ENCODE results near the gene OMP.

OMP gene

DNA sequence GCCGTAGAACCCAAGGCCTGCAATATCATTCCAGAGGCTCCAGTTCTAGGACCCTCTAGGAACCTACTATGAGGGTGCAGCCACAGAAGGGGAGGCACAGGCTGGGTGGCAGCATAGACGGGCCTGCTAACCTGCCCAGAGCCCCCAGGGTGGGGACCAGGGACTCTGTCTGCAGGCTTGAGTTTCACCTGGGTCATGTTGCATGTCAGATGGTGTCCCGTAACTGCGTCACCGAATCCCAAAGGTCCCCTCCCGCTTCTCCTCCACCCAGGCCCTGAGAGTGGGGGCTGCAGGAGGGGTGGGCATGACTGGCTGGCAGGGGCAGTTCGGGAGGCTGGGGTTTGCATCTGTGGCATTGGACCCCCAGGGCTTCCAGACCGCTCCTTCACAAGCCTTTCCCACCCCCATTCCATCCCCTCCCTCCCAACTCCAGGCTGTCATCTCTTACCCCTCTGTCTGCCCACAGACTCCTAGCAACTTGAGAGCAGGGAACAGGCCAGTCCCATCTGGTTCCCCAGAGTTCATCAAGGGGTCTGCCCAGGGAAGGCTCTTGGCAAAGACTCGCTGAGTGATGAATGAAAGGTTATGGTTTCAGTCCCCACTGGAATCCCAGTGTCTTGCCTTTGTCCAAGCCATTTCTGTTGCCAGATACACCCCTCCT is 41.7 kb downstream of the OMP start:
- no peak for DNase-seq

- DNase-seq, result no peak
Measured at GRCh38 chr11:77144857-77145428, 42.3 kb downstream of the OMP start.

DNA sequence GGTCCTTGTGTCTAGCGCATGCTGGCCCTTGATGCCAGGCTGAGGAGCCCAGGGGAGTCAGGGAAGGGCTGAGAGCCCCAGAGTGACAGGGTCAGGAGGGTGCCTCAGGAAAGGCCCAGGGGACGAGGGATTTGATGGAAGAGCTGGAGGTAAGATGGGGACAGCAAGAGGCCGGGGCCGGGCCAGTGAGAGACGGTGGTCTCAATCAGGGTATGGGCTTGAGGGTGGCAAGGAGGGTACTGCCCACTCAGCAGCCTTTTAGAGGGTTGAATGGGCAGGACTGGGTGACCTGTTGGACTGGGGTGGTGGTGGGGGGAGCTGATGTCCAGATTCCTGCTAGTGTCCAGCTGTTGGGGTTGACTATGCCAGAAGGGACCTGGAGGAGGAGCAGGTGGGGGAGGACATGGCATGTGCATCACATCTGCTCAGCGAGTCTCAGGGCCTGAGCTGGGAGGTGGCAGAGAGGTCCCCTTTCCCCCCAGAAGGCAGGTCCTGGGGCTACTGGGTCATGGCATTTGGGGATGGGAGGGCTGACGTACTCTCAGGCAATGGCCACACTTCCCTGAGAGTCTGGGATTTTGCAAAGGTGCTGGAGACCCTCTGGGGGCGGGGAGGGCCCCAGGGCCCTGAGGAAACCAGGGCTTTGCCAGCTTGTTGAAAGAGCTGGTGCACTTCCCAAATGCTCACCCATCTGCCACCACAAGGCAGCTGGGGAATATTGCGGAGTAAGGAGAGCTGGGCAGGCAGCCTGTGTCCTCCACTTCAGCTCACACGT is 43.8 kb downstream of the OMP start:
- DNase-seq, result no peak

GRCh38 chr11:77147036-77147315 is 44.3 kb downstream of the OMP start:
- DNase-seq, result no peak

DNA sequence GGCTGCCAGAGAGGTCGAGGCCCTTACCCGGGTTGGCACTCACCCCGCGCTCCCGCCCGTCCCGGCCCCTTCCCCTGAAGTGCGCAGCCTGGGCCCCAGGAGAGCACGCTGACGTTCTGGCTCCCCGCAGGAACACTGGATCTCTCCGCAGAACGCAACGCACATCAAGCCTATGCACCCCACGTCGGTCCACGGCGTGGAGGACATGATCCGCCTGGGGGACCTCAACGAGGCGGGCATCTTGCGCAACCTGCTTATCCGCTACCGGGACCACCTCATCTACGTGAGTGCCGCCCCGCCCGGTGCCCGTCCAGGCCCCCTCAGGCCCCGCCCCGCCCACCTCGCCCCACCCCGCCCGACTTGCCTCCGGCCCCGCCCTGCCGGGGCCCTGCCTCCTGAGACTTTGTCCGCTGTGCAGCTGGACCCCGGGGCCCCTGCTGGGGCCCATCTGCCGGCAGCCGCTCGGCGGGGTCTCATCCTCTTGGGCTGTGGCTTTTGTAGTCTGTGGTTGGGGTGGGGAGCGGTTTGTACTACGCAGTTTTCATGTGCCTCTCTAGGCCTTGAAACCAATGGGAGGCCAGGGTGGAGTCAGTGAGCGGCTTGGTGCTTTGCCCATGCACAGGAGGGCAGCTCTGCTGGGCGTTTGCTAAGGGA is 45.2 kb downstream of the OMP start:
- no peak for DNase-seq

- no peak for DNase-seq
Measured at GRCh38 chr11:77148963-77149715, 46.5 kb downstream of the OMP start.

DNA sequence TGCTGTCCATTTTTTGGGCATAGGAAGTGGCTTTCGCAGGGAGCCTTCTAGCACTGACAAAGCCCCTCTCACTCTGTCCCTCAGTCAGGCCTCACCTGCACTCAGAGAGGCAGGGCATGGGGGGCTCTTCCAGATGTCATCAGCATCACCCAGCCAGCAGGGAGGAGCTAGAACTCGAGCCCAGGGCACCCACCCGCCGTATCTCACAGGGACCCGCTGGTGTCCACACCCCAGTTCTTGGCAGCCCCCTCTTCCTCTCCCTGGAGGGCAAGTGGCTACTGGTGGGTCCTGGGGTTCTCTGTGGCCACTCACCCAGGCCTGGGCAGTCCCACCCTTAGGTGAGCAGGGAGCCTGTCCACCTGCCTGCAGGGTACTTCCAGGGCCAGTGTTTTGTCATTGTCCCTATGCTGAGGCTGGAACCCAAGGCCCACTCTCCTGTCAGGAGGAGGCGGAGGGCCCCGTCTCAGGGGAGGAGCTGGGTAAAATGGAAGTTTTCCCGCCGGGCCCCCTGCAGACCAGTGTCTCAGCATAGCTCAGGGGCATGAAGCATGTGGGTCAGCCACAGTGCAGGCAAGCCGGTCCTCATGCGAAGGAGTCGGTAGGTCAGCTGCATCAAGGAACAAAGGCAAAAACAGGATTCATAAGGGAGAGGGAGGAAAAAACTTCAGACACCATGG is 47.2 kb downstream of the OMP start:
- DNase-seq, result no peak

- DNase-seq, result no peak
Measured at GRCh38 chr11:77150836-77151235, 48.2 kb downstream of the OMP start.

- no peak for DNase-seq
Measured at GRCh38 chr11:77151804-77152509, 49.3 kb downstream of the OMP start.

DNA sequence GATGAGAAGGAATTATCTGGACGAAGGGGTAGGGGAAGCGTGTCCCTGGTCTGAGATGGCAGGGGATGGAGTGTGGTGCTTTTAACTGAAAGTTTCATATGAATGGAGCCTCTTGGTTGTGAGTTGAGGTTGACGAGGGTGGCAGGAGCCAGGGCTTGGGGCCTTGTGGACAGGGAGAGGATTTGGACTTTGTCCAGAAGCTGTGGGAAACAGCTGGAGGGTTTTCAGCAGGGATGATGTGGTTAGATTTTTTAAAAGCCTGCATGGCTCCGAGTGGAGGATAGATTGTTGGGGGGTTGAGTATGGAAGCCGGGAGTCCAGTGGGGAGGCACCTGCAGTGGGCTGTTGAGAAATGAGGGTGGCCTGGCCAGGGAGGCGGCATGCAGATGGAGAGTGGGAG is 50.2 kb downstream of the OMP start:
- no peak for DNase-seq
